Hematopoietic multipotent progenitor cell treated with erythropoietin and hydrocortisone succinate and interleukin-3 and kit ligand, for 17 days (in vitro differentiated cells): ENCODE data around the gene SFRP5.

Experiments used
- DNase-seq: peaks from one replicate; pipeline ENCODE4 v3.0.0-alpha.2; 2015; ENCODE audit warnings: low spot score

The SFRP5 gene

GRCh38 chr10:97785231-97785630, 13.4 kb upstream of the SFRP5 start:
- no peak for DNase-seq

GRCh38 chr10:97784200-97784810, 12.5 kb upstream of the SFRP5 start:
- no peak for DNase-seq

DNA sequence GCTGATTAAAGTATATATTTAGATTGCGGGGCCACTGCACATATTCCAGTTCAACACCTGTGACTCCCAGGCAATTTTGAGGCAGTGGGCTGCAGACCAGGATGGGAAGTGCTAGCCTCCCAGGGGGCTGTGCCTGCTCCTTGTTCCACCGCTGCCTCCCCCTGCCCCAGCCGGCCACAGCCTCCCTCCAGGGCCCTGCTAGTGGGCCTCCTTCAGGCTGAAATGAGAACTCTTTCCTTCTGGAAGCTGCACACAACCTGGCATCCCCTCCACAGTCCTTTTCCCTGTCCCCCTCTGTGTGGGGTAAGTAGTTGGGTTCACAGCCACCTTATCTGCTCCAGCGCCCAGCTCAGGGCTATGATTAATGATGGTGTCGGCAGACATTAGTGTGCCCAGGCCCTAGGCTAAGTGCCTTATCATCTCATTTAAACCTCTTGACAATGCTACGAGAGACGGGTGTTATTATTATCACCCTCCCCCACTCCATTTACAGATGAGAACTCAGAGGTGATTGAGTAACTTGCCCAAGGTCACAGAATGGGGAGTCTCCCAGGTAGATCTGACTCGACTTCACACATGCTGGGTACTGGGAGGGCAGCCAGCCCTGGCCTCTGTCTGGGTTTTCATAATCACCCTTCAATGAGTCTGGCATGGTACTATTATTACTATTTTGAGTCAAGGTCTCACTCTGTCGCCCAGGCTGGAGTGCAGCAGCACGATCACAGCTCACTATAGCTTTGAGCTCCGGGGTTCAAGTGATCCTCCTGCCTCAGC, 10.8 kb upstream of the SFRP5 start:
- DNase-seq = no peak

- no peak for DNase-seq
These were observed 10.0 kb upstream of the SFRP5 start for GRCh38 chr10:97781618-97782331.

GRCh38 chr10:97780841-97781617, 9.2 kb upstream of the SFRP5 start:
- no peak for DNase-seq

- DNase-seq = no peak
These were observed 8.2 kb upstream of the SFRP5 start for GRCh38 chr10:97779975-97780374.

- DNase-seq = no peak
These were observed 7.7 kb upstream of the SFRP5 start for GRCh38 chr10:97779492-97779891.

GRCh38 chr10:97778452-97779302, 6.9 kb upstream of the SFRP5 start:
- DNase-seq = no peak

DNA sequence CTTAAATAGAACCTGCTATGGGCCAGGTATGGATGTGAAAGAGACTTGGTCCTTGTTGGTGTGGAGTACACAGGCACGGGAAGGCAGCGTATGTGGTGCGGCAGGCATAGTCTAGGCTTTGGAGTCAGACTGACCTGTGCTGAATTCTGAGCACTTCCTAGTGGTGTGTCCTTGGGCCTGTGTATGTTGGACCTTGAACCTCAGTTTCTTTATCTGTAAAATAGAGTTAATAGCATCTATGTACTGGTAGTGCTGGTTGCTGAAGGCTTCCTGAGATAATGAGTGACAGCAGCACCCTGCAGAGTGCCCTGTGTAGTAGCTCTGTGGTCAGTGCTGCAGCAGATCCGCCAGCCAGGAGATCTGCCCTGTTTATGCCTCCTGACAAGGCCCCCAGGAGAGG, 5.3 kb upstream of the SFRP5 start:
- DNase-seq = no peak

DNA sequence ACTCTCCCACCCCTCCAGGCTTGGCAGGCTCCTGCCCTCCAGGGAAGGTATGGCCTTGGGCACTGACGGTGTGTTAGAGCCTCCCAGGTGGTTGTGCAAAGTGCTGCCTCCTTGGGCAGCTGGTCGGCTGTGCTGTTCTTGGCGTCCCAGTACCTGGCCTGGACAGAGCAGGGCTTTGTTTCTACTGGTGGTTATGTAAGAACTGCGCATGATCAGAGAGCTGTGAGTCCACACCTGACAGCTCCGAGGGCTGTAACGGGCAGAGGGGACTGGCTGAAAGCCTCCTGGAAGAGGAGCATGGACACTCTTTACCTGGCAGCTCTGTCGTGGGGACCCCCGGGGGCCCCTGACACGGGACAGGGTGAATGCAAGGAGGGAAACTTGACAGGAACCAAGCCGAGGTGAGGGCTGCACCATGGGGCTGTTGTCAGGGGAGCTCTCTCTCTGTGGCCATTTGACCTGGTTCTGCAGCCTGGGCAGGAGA, 3.1 kb upstream of the SFRP5 start:
- DNase-seq = no peak

GRCh38 chr10:97773096-97773495, 1.3 kb upstream of the SFRP5 start:
- DNase-seq = no peak

DNA sequence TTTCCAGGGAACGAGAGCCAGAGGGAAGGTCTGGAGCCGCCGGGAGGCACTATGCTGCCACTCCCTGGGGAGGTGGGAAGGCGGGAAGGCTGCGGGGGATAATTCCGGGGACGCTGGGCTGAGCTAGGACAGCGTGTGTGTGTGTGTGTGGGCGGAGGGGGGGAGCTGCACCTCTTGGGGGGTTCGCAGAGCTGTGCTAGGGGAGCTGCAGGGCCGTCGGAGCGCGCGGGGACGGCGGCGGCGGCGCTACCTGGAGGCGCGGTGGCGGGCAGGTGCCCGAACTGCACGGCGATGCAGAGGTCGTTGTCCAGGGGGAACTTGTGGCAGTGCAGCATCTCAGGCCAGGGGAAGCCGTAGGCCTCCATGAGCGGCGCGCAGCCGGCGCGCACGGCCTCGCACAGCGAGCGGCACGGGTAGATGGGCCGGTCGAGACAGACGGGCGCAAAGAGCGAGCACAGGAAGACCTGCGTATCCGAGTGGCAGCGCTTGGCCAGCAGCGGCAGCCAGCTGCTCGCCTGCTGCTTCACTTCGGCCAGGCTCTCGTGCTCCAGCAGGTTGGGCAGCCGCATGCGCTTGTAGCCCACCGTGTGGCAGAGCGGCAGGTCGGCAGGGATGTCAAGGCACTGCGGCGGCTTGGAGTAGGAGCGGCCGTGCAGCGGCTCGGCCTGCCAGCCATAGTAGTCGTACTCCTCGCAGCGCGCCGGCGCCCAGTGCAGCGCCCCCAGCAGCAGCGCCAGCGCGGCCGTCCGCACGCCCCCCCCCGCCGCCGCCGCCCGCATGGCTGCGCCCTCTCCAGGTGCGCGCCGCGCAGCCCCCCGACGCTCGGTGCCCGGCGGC, 526 bp downstream of the SFRP5 start:
- no peak for DNase-seq

DNA sequence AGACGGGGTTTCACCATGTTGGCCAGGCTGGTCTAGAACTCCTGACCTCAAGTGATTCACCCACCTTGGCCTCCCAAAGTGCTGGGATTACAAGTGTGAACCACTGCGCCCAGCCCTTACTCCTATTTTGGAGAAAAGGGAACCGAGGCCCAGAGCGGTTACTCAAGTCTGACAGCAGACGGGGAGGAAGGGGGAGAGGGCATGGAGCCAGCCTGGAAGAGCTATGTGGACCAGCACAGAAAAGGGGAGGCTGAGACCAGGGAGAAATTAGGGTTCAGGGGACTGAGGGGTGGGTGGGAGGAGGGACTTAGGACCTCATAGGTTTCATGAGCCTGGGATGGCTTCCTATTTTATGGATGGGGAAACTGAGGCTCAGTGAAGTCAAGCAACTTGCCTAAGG, 1.5 kb downstream of the SFRP5 start:
- no peak for DNase-seq

DNA sequence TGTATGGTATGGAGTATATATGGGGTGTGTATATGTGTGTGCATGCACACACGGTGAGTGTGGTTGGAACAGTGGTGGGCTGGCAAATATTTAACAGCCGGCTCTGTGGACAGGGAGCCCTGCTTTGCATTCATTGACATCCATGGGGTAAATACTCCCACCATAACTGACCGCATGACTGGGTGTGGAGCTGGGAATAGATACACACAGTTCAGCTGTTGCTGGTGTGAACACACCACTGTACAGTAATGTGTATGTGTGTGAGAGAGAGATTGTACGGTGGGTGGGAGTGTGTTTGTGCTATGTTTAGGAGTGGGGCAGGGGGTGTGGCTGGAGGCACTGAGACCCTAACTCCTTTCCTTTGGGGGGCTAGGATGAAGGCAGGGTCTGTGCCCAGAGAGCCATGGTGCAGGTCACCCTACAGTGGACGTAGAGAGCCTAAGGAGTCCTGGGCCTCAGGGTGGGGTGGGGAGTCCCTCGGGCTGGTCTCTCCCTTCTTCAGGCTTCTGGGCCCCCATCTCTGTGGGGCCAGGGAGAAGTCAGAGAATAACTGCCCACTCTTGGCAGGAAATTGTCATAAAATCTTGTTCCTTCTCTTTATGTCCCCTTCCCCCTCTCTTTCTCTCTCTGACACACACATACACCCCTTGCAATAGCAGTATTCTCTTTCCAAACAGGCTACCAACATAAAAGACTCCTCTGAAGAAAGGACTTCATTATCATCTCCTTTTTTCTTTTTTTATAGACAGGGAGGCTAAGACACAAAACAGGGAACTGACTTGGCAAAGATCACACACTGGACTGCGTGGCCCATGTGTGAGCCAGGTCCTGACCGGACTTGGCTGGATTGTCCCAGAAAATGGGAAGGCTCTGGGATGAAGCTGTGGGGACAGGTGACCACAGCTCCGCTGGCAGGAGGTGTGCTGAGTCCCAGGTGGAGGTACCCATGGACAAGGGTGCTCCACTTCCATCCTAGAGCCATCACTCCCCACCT, 3.2 kb downstream of the SFRP5 start:
- no peak for DNase-seq

- no peak for DNase-seq
These were observed 4.5 kb downstream of the SFRP5 start for GRCh38 chr10:97766996-97767924.

- DNase-seq = no peak
These were observed 5.5 kb downstream of the SFRP5 start for GRCh38 chr10:97766106-97766810.

DNA sequence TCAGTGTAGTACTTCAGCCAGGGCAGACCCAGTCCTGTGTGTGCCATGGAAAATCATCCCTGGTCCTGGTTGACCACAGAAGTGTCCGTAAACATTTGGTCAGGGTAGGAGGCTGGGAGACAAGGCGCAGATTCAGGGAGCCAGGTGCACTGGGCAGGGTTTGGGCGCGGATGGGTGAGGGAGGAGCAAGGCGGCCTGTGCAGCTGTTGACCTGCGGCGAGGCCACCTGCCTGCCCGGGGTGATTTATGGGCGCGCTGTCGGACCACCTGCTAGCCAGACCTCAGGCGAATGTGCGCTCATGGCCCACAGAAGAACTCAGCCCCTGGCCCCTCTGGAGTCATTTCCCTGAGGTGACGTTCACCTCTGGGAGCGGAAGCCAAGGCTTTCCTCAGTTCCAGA, 6.6 kb downstream of the SFRP5 start:
- no peak for DNase-seq
